HEK293T (cell line): Measurements from ENCODE around the gene GADD45G.

Experiments used
- ARNT ChIP-seq: fragments of 450-650 bp; IDR thresholded peaks from 2 replicates; pipeline ENCODE4 v1.6.1; 2017; ENCODE audit warnings: mild to moderate bottlenecking
- FOXA1 ChIP-seq: fragments of 450-650 bp; IDR thresholded peaks from 2 replicates; pipeline ENCODE4 v1.6.1; 2016; ENCODE audit warnings: mild to moderate bottlenecking
- NFRKB ChIP-seq: fragments of 450-650 bp; IDR thresholded peaks from 2 replicates; pipeline ENCODE4 v1.6.1; 2016; ENCODE audit warnings: mild to moderate bottlenecking, moderate library complexity
- SP1 ChIP-seq: fragments of 450-650 bp; IDR thresholded peaks from 2 replicates; pipeline ENCODE4 v1.6.1; 2017
- SUZ12 ChIP-seq: fragments of 450-650 bp; IDR thresholded peaks from 2 replicates; pipeline ENCODE4 v1.6.1; 2016; ENCODE audit warnings: mild to moderate bottlenecking
- TARDBP ChIP-seq: fragments of 450-650 bp; IDR thresholded peaks from 2 replicates; pipeline ENCODE4 v1.6.1; 2016
- TF ChIP-seq, protein P1 (sequence below): fragments of 450-650 bp; IDR thresholded peaks from 2 replicates; pipeline ENCODE4 v1.6.1; 2016

DNA sequence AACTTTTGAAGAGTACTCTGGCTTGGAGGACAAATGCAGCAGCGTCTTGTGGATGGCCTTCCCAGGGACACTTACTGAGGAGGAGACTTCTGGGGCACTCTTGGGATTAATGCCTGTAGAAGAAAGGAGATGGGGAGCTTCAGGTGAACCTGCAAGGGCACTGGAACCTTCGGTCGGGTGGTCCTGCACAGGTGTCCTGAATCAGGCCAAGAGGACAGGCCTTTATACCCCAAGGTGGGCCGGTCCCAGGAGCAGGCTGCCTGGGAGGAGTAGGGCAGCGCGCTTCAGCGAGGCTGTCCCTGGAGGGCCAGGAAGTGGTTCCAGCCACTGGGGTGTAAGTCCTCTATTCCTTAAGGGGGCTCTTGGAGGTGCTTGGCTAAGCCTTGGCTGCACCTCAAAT lies 27.9 kb downstream of the GADD45G start:
- TF ChIP-seq ARNT (no peak), NFRKB (no peak), SUZ12 (no peak), FOXA1 (no peak), SP1 (no peak), TARDBP (no peak)
- TF ChIP-seq, protein P1, sequence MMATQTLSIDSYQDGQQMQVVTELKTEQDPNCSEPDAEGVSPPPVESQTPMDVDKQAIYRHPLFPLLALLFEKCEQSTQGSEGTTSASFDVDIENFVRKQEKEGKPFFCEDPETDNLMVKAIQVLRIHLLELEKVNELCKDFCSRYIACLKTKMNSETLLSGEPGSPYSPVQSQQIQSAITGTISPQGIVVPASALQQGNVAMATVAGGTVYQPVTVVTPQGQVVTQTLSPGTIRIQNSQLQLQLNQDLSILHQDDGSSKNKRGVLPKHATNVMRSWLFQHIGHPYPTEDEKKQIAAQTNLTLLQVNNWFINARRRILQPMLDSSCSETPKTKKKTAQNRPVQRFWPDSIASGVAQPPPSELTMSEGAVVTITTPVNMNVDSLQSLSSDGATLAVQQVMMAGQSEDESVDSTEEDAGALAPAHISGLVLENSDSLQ = no peak
